Keratinocyte (primary cell): ENCODE results near the gene PTGDS. TPM values are rescaled to one million over a fixed set of nuclear protein-coding genes. Genes with fewer than 3 reads are reported as not detected.
A peak's percentile ranks its signal among the peaks of the same experiment; 100 is the strongest.

Source experiments
- DNase-seq: peaks from one replicate; pipeline ENCODE4 v3.0.0-alpha.2; 2011; ENCODE audit warnings: low read depth, missing footprints, low spot score
- FAIRE-seq: peaks from 2 replicates; lab custom pipeline; 2011; peaks lifted over from hg19 to GRCh38; lab: Jason Lieb, UNC
- H2AFZ ChIP-seq: 2 replicates; pipeline ENCODE4 v1.6.0; 2012; ENCODE audit warnings: low read length, control low read depth, inconsistent platforms; ENCODE audit not compliant: control insufficient read depth
- H3K27ac ChIP-seq: 2 replicates; pipeline ENCODE4 v1.5.1; 2011; ENCODE audit warnings: low read length; ENCODE audit not compliant: control insufficient read depth, insufficient read depth
- H3K27me3 ChIP-seq: 3 replicates; pipeline ENCODE4 v1.6.0; 2011; ENCODE audit warnings: low read length; ENCODE audit not compliant: control insufficient read depth, insufficient read depth; ENCODE audit errors: extremely low read depth
- H3K36me3 ChIP-seq, 2 experiments: 2 replicates in 1 of 2; 3 replicates in 1 of 2; pipeline ENCODE4 v1.5.1; 2011; ENCODE audit warnings: low read length in 2 of 2, mild to moderate bottlenecking in 1 of 2; ENCODE audit not compliant: control insufficient read depth in 2 of 2, insufficient read depth in 2 of 2; ENCODE audit errors: extremely low read depth in 1 of 2
- H3K4me1 ChIP-seq: 3 replicates; pipeline ENCODE4 v1.5.1; 2011; ENCODE audit warnings: low read length; ENCODE audit not compliant: control insufficient read depth, insufficient read depth; ENCODE audit errors: extremely low read depth
- H3K4me2 ChIP-seq: 3 replicates; pipeline ENCODE4 v1.6.0; 2011; ENCODE audit warnings: low read depth, low read length; ENCODE audit not compliant: control insufficient read depth, insufficient read depth; ENCODE audit errors: extremely low read depth
- H3K4me3 ChIP-seq, 3 experiments: fragments of 200-600 bp in 1 of 3; sonication (generic) in 1 of 3; 2 replicates in 2 of 3; 3 replicates in 1 of 3; pipeline ENCODE4 v1.5.1; 2011 to 2016; ENCODE audit warnings: low read length in 3 of 3, mild to moderate bottlenecking in 3 of 3, control low read depth in 2 of 3, inconsistent platforms in 1 of 3, low read depth in 1 of 3, mixed read lengths in 1 of 3, mixed run types in 1 of 3, moderate library complexity in 1 of 3; ENCODE audit not compliant: control insufficient read depth in 2 of 3, insufficient read depth in 2 of 3; ENCODE audit errors: extremely low read depth in 1 of 3
- H3K79me2 ChIP-seq: 2 replicates; pipeline ENCODE4 v1.6.0; 2012; ENCODE audit warnings: low read length; ENCODE audit not compliant: control insufficient read depth, insufficient read depth
- H3K9ac ChIP-seq: 3 replicates; pipeline ENCODE4 v1.6.0; 2011; ENCODE audit warnings: low read length; ENCODE audit not compliant: control insufficient read depth, insufficient read depth; ENCODE audit errors: extremely low read depth
- H3K9me1 ChIP-seq: 3 replicates; pipeline ENCODE4 v1.6.0; 2011; ENCODE audit warnings: low read length; ENCODE audit not compliant: control insufficient read depth, insufficient read depth; ENCODE audit errors: extremely low read depth
- H3K9me3 ChIP-seq: 2 replicates; pipeline ENCODE4 v1.5.1; 2012; ENCODE audit warnings: low read depth, low read length; ENCODE audit not compliant: control insufficient read depth
- H4K20me1 ChIP-seq: 3 replicates; pipeline ENCODE4 v1.6.0; 2011; ENCODE audit warnings: low read length; ENCODE audit not compliant: control insufficient read depth, insufficient read depth; ENCODE audit errors: extremely low read depth
- CTCF ChIP-seq, 3 experiments: IDR thresholded peaks in 1 of 3; conservative IDR thresholded peaks in 1 of 3; optimal IDR thresholded peaks in 1 of 3; 2 replicates in 2 of 3; 3 replicates in 1 of 3; pipeline versions ENCODE3 to v1.5.1; 2011; ENCODE audit warnings: low read length in 3 of 3, mild to moderate bottlenecking in 3 of 3, moderate library complexity in 2 of 3, control low read depth in 1 of 3, inconsistent platforms in 1 of 3; ENCODE audit not compliant: insufficient read depth in 2 of 3; ENCODE audit errors: extremely low read depth in 1 of 3
- EZH2 ChIP-seq: IDR thresholded peaks from one replicate; pipeline ENCODE4 v1.6.1; 2012; ENCODE audit warnings: inconsistent platforms, mild to moderate bottlenecking, low read length, moderate library complexity
- dilution Hi-C: fragments of 300-500 bp; cut with MboI; formaldehyde crosslinking; loops from one replicate; pipeline ENCODE4 v1.7.0; 2020; ENCODE audit warnings: low sequenced_read_pairs; ENCODE audit not compliant: extremely low pct_ligation_motif_present
- polyA plus RNA-seq, 5 experiments: library from polyadenylated mRNA; depleted of rRNA in 3 of 5; stranded (reverse) in 3 of 5; stranded (forward) in 1 of 5; unstranded in 1 of 5; fragments of >200 nt; gene quantifications; 1 replicate in 1 of 5; 2 replicates in 3 of 5; 3 replicates in 1 of 5; pipeline versions ENCODE4 v1.2.1 to v1.2.3, GENCODE V29; 2011 to 2012; ENCODE audit warnings: missing spikeins in 2 of 5, low read depth in 1 of 5, low replicate concordance in 1 of 5

Gene PTGDS
- polyA plus RNA-seq, 1 donor (not counting 4 experiments of a cell fraction or from before 2014, with no cell fraction given) = not detected

- DNase-seq (no peak), FAIRE-seq (no peak)
- H3K79me2 ChIP-seq = no peaks in the 10 kb centered on the region
- H3K36me3 ChIP-seq = no peaks in the 10 kb centered on the region
- H3K4me1 ChIP-seq = no peaks in the 10 kb centered on the region
- TF ChIP-seq CTCF (optimal IDR thresholded peaks at IDR 0.05 in 1 of 3, IDR thresholded peaks at IDR 0.05 in 1 of 3, conservative IDR thresholded peaks at IDR 0.05 in 1 of 3; ENCODE audit: extremely low read depth in 1 of 3, insufficient read depth in 2 of 3, low read length in 3 of 3) = no peak
- TF ChIP-seq EZH2 = peak; percentile 90
- no peak overlapping the region for H2AFZ ChIP-seq
- H3K4me3 ChIP-seq = no peak overlapping the region
- H3K9me1 ChIP-seq = no peaks in the 10 kb centered on the region
- H3K9ac ChIP-seq = no peak overlapping the region
- H3K27me3 ChIP-seq = peaks cover 27% of the 10 kb centered on the region
- dilution Hi-C loops = no loop called here
- H3K27ac ChIP-seq = no peak overlapping the region
- no peak overlapping the region for H3K4me2 ChIP-seq
- no peaks in the 10 kb centered on the region for H3K9me3 ChIP-seq
- no peaks in the 10 kb centered on the region for H4K20me1 ChIP-seq
These were observed 7.8 kb downstream of the PTGDS start for GRCh38 chr9:136985027-136985602.

DNA sequence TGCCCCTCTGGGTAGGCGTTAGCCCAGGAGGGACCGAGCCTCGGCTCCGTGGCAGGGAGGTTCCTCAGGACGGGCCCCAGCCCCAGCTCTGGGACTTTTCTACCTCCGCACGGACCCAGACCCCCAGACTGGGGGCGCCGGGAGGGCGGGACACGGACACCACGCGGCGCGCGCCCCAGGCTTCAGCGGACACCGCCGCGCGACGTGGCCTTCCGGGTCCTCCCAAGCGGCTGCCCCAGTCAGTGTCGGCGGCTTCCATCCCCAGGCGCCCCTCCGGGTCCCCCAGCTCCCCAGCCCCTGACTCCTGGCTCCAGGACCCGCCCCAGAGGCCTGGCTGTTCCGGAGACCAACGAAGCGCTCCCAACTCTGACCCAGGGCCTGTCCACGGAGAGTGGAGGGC is 8.5 kb downstream of the PTGDS start:
- no peak for TF ChIP-seq CTCF (optimal IDR thresholded peaks at IDR 0.05 in 1 of 3, IDR thresholded peaks at IDR 0.05 in 1 of 3, conservative IDR thresholded peaks at IDR 0.05 in 1 of 3; ENCODE audit: extremely low read depth in 1 of 3, insufficient read depth in 2 of 3, low read length in 3 of 3)
- TF ChIP-seq EZH2 = no peak
- Histone ChIP-seq H3K4me2 (no peak overlapping the region), H3K36me3 (no peaks in the 10 kb centered on the region), H3K79me2 (no peaks in the 10 kb centered on the region), H3K9me1 (no peaks in the 10 kb centered on the region), H3K27ac (no peak overlapping the region), H4K20me1 (no peaks in the 10 kb centered on the region), H3K9me3 (no peaks in the 10 kb centered on the region), H3K27me3 (peaks cover 27% of the 10 kb centered on the region), H3K9ac (no peak overlapping the region), H2AFZ (no peak overlapping the region), H3K4me3 (no peak overlapping the region), H3K4me1 (no peaks in the 10 kb centered on the region)
- DNase-seq (no peak), FAIRE-seq (no peak)
- dilution Hi-C loops = no loop called here
